CD14-positive monocyte (primary cell): ENCODE measurements around the gene AKAIN1. TPM values are rescaled to one million over a fixed set of nuclear protein-coding genes. Genes with fewer than 3 reads are reported as not detected.

Source experiments
- DNase-seq, 3 donors: peaks; one replicate each; pipeline ENCODE4 v3.0.0-alpha.2; 2011 to 2022
- H2AFZ ChIP-seq: 2 replicates; pipeline ENCODE4 v1.6.0; 2012; ENCODE audit warnings: mild to moderate bottlenecking, low read depth, low read length, inconsistent platforms; ENCODE audit not compliant: insufficient read depth, poor library complexity, severe bottlenecking
- H3K27ac ChIP-seq, 2 donors: 1 replicate in 1 of 2; 2 replicates in 1 of 2; pipeline ENCODE4 v1.5.1; 2012 to 2013; ENCODE audit warnings: low read length in 2 of 2, control low read depth in 1 of 2, inconsistent platforms in 1 of 2, low read depth in 1 of 2, mild to moderate bottlenecking in 1 of 2
- H3K27me3 ChIP-seq, 2 donors: one replicate each; pipeline versions ENCODE4 v1.6.0 to v1.6.1; 2011 to 2013; ENCODE audit warnings: low read length in 2 of 2; ENCODE audit not compliant: control insufficient read depth in 2 of 2, insufficient read depth in 2 of 2
- H3K36me3 ChIP-seq, 2 donors: replicated peaks in 1 of 2; 1 replicate in 1 of 2; 2 replicates in 1 of 2; pipeline versions ENCODE4 v1.5.1 to v1.6.1; 2012 to 2013; ENCODE audit warnings: low read length in 2 of 2, control low read depth in 1 of 2, inconsistent platforms in 1 of 2, mild to moderate bottlenecking in 1 of 2; ENCODE audit not compliant: insufficient read depth in 2 of 2, control insufficient read depth in 1 of 2
- H3K4me1 ChIP-seq, 2 donors: 1 replicate in 1 of 2; 2 replicates in 1 of 2; pipeline versions ENCODE4 v1.5.1 to v1.6.1; 2012 to 2013; ENCODE audit warnings: low read length in 2 of 2, control low read depth in 1 of 2, inconsistent platforms in 1 of 2, mild to moderate bottlenecking in 1 of 2, moderate library complexity in 1 of 2; ENCODE audit not compliant: insufficient read depth in 2 of 2, control insufficient read depth in 1 of 2
- H3K4me2 ChIP-seq: replicated peaks from 2 replicates; pipeline ENCODE3; 2012; ENCODE audit warnings: low read length, moderate library complexity, mild to moderate bottlenecking; ENCODE audit not compliant: poor library complexity, severe bottlenecking; ENCODE audit errors: extremely low read depth
- H3K4me3 ChIP-seq, 3 experiments: fragments of 200-600 bp in 1 of 3; sonication (generic) in 1 of 3; replicated peaks in 1 of 3; 1 replicate in 2 of 3; 2 replicates in 1 of 3; pipeline ENCODE4 v1.5.1; 2011 to 2013; ENCODE audit warnings: low read length in 3 of 3, mild to moderate bottlenecking in 3 of 3, control low read depth in 2 of 3, low read depth in 2 of 3, inconsistent platforms in 1 of 3, moderate library complexity in 1 of 3
- H3K79me2 ChIP-seq: 2 replicates; pipeline ENCODE4 v1.6.0; 2012; ENCODE audit warnings: mild to moderate bottlenecking, control low read depth, inconsistent platforms, low read length, moderate library complexity; ENCODE audit not compliant: insufficient read depth
- H3K9ac ChIP-seq: 2 replicates; pipeline ENCODE4 v1.6.0; 2017; ENCODE audit warnings: low read length, mild to moderate bottlenecking; ENCODE audit not compliant: insufficient read depth, poor library complexity, severe bottlenecking
- H3K9me3 ChIP-seq, 2 donors: replicated peaks in 1 of 2; 1 replicate in 1 of 2; 2 replicates in 1 of 2; pipeline versions ENCODE4 v1.5.1 to v1.6.1; 2012 to 2013; ENCODE audit warnings: low read length in 2 of 2, control low read depth in 1 of 2; ENCODE audit not compliant: control insufficient read depth in 1 of 2, insufficient read depth in 1 of 2
- H4K20me1 ChIP-seq: 2 replicates; pipeline ENCODE4 v1.6.0; 2012; ENCODE audit warnings: mild to moderate bottlenecking, low read length, control low read depth, moderate library complexity; ENCODE audit not compliant: insufficient read depth
- H3K27ac Mint-ChIP-seq, 7 donors: one replicate each; pipeline ENCODE4 v1.8.0; 2020; ENCODE audit warnings: mild to moderate bottlenecking in 7 of 7, mixed read lengths in 7 of 7, moderate library complexity in 6 of 7, inconsistent platforms in 2 of 7
- H3K27me3 Mint-ChIP-seq, 3 donors: one replicate each; pipeline ENCODE4 v1.8.0; 2021 to 2022; ENCODE audit warnings: low read depth in 3 of 3, mild to moderate bottlenecking in 3 of 3, mixed read lengths in 3 of 3, moderate library complexity in 3 of 3, inconsistent platforms in 1 of 3
- H3K36me3 Mint-ChIP-seq, 2 donors: one replicate each; pipeline ENCODE4 v1.8.0; 2020; ENCODE audit warnings: mixed read lengths in 2 of 2, inconsistent platforms in 1 of 2, mild to moderate bottlenecking in 1 of 2
- H3K4me1 Mint-ChIP-seq: one replicate; pipeline ENCODE4 v1.8.0; 2020; ENCODE audit warnings: mild to moderate bottlenecking, mixed read lengths
- H3K4me3 Mint-ChIP-seq, 2 donors: one replicate each; pipeline ENCODE4 v1.8.0; 2020; ENCODE audit warnings: mild to moderate bottlenecking in 2 of 2, mixed read lengths in 2 of 2, moderate library complexity in 1 of 2
- H3K9me3 Mint-ChIP-seq, 7 donors: one replicate each; pipeline ENCODE4 v1.8.0; 2020 to 2022; ENCODE audit warnings: mixed read lengths in 7 of 7, mild to moderate bottlenecking in 6 of 7, moderate library complexity in 6 of 7, inconsistent platforms in 2 of 7
- WGBS: methylation state at CpG from one replicate; pipeline ENCODE4 v1.1.5; 2013; ENCODE audit warnings: missing lambda C conversion rate; ENCODE audit not compliant: insufficient coverage; 5-methylcytosine and 5-hydroxymethylcytosine counted together
- intact Hi-C, 2 donors: fragments of 100-400 bp; cut with micrococcal nuclease; formaldehyde crosslinking; loops; one replicate each; pipeline versions ENCODE4 v1.15.0 to v1.15.1; 2023
- polyA plus RNA-seq, 3 donors: library from polyadenylated mRNA; depleted of rRNA in 1 of 3; unstranded in 2 of 3; stranded (reverse) in 1 of 3; fragments of 300-500 nt in 2 of 3; fragments of >200 nt in 1 of 3; fragmentation: Illumina TruSeq in 2 of 3; gene quantifications; 1 replicate in 2 of 3; 2 replicates in 1 of 3; pipeline ENCODE4 v1.2.3, GENCODE V29; 2012 to 2021
- TF ChIP-seq, protein P1 (sequence below): fragments of 200-600 bp; IDR thresholded peaks from one replicate; pipeline ENCODE4 v1.8.0; 2022; ENCODE audit warnings: antibody characterized with exemption, mild to moderate bottlenecking

AKAIN1 gene
- polyA plus RNA-seq, 3 donors, result not detected

GRCh38 chr18:5146093-5146492, 51.0 kb downstream of the AKAIN1 start:
- Mint-ChIP-seq H3K27me3 (peaks cover 0 to 4% (median 0%) of the 10 kb centered on the region in 3 donors), H3K36me3 (no peaks in the 10 kb centered on the region), H3K4me3 (no peak overlapping the region), H3K4me1 (no peaks in the 10 kb centered on the region), H3K9me3 (peaks cover 0 to 19% (median 4%) of the 10 kb centered on the region in 7 donors), H3K27ac (no peak overlapping the region)
- H3K4me2 ChIP-seq, result no peak overlapping the region
- no peak overlapping the region for H3K9ac ChIP-seq
- intact Hi-C loops, result no loop called here
- H2AFZ ChIP-seq, result no peak overlapping the region
- no peaks in the 10 kb centered on the region for H3K79me2 ChIP-seq
- H3K27ac ChIP-seq, result no peak overlapping the region
- WGBS, result 100% methylated on average over 3 of the region's 4 CpGs
- H3K27me3 ChIP-seq, result no peaks in the 10 kb centered on the region
- H3K4me1 ChIP-seq, result no peaks in the 10 kb centered on the region
- no peak for DNase-seq
- H3K36me3 ChIP-seq, result no peaks in the 10 kb centered on the region
- H3K9me3 ChIP-seq, result no peaks in the 10 kb centered on the region
- H3K4me3 ChIP-seq, result no peak overlapping the region
- H4K20me1 ChIP-seq, result no peaks in the 10 kb centered on the region
- TF ChIP-seq, protein P1, sequence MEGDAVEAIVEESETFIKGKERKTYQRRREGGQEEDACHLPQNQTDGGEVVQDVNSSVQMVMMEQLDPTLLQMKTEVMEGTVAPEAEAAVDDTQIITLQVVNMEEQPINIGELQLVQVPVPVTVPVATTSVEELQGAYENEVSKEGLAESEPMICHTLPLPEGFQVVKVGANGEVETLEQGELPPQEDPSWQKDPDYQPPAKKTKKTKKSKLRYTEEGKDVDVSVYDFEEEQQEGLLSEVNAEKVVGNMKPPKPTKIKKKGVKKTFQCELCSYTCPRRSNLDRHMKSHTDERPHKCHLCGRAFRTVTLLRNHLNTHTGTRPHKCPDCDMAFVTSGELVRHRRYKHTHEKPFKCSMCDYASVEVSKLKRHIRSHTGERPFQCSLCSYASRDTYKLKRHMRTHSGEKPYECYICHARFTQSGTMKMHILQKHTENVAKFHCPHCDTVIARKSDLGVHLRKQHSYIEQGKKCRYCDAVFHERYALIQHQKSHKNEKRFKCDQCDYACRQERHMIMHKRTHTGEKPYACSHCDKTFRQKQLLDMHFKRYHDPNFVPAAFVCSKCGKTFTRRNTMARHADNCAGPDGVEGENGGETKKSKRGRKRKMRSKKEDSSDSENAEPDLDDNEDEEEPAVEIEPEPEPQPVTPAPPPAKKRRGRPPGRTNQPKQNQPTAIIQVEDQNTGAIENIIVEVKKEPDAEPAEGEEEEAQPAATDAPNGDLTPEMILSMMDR, result no peak

DNA sequence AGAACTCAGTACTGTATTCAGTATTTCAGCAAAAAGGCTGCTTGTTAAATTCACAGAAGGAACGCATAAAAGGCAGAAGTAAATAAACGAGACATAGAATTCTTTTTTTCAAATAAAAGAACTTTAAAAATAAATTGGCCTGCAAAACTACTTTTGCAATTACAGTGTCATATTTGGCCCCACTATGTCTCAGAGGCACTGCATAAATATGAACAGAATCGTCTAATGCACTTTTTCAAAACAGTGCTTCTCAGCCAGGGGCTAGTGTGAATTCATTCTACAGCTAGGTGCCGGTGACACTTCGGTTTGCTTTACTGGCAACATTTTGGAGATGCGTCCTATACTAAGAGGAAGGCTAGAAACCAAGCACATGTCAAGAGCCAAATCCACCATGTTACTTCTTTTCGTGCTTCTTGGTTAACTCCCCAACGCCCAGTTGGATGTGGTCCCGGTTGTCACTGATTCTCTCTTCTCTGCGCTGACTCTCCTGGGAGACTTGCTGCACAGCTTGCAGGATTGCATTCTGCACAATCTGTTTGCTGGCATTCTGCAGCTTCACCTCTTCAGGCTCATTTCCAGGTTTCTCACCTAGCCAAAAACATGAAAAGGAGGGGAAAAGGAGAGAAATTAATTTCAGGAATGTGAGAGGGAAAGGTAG, 51.8 kb downstream of the AKAIN1 start:
- H3K27ac Mint-ChIP-seq, result no peak overlapping the region
- TF ChIP-seq, protein P1, result no peak
- no peaks in the 10 kb centered on the region for H3K79me2 ChIP-seq
- intact Hi-C loops, result no loop called here
- no peak overlapping the region for H3K4me3 ChIP-seq
- no peaks in the 10 kb centered on the region for H3K36me3 Mint-ChIP-seq
- no peak overlapping the region for H2AFZ ChIP-seq
- H3K36me3 ChIP-seq, result no peaks in the 10 kb centered on the region
- H3K9me3 ChIP-seq, result no peaks in the 10 kb centered on the region
- no peaks in the 10 kb centered on the region for H3K27me3 ChIP-seq
- 95% methylated on average over 8 of the region's 10 CpGs for WGBS
- H3K4me2 ChIP-seq, result no peak overlapping the region
- H3K9me3 Mint-ChIP-seq, result peaks cover 0 to 17% (median 4%) of the 10 kb centered on the region in 7 donors
- no peak overlapping the region for H3K4me3 Mint-ChIP-seq
- H4K20me1 ChIP-seq, result no peaks in the 10 kb centered on the region
- DNase-seq, result no peak
- H3K4me1 Mint-ChIP-seq, result no peaks in the 10 kb centered on the region
- H3K27ac ChIP-seq, result no peak overlapping the region
- no peaks in the 10 kb centered on the region for H3K4me1 ChIP-seq
- H3K9ac ChIP-seq, result no peak overlapping the region
- H3K27me3 Mint-ChIP-seq, result peaks cover 0 to 4% (median 1%) of the 10 kb centered on the region in 3 donors
